OCI-LY3 (cell line): ENCODE data around the gene CAPN7.

Experiments
- EZH2phosphoT487 ChIP-seq: fragments of 200-600 bp; shearing (Covaris generic); IDR thresholded peaks from 2 replicates; pipeline ENCODE4 v1.6.1; 2018; ENCODE audit warnings: antibody characterized with exemption, mixed run types, low read depth
- TF ChIP-seq, protein P1 (sequence below): fragments of 200-600, 300-600 bp; sonication (generic); IDR thresholded peaks from 2 replicates; pipeline ENCODE4 v1.5.1; 2014; ENCODE audit warnings: antibody characterized with exemption, low read length, low read depth

DNA sequence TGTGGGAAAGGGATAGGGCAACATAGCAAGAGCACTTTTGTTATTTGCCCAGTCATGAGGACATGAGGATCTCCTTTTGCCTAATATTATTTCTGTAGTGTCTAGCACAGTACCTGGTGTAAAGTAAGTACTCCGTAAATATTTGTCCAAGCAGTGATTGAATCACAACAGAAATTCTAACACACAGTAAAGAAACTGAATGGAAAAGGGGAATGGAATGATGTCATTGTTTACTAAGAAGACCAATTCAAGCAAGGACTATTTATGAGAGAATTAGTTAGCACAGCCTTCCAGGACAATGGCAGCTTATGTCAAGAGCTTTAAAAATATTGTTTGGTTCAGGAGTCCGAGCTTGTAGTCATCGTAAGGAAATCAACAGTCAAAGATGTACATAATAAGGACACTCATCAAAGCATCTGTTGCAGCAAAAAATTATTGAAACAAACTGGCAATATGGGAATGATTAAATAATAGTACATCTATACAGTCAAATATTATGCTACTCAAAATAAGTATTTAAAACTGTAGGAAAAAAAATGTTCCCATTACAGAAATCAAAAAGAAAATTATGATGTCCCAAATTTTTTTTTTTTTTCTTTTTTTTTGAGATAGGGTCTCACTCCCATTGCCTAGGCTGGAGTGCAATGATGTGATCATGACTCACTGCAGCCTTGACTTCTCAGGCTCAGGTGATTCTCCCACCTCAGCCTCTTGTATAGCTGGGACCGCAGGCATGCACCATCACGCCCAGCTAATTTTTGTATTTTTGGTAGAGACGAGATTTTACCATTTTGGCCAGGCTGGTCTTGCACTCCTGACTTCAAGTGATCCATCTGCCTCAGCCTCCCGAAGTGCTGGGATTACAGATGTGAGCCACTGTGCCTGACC lies 17.9 kb downstream of the CAPN7 start:
- TF ChIP-seq, protein P1, sequence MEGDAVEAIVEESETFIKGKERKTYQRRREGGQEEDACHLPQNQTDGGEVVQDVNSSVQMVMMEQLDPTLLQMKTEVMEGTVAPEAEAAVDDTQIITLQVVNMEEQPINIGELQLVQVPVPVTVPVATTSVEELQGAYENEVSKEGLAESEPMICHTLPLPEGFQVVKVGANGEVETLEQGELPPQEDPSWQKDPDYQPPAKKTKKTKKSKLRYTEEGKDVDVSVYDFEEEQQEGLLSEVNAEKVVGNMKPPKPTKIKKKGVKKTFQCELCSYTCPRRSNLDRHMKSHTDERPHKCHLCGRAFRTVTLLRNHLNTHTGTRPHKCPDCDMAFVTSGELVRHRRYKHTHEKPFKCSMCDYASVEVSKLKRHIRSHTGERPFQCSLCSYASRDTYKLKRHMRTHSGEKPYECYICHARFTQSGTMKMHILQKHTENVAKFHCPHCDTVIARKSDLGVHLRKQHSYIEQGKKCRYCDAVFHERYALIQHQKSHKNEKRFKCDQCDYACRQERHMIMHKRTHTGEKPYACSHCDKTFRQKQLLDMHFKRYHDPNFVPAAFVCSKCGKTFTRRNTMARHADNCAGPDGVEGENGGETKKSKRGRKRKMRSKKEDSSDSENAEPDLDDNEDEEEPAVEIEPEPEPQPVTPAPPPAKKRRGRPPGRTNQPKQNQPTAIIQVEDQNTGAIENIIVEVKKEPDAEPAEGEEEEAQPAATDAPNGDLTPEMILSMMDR: no peak
- TF ChIP-seq EZH2phosphoT487: no peak
